Panc1 (cell line): ENCODE measurements around the gene UGT1A10.

Source experiments
- POLR2AphosphoS5 ChIP-seq: IDR thresholded peaks from 2 replicates; pipeline ENCODE4 v1.6.1; 2012; ENCODE audit warnings: mild to moderate bottlenecking, low read depth, low read length, moderate library complexity
- SIN3A ChIP-seq: IDR thresholded peaks from 2 replicates; pipeline ENCODE4 v1.6.1; 2012; ENCODE audit warnings: low read depth, mild to moderate bottlenecking, low read length, moderate library complexity, borderline replicate concordance; ENCODE audit not compliant: insufficient read depth
- TCF7L2 ChIP-seq: IDR thresholded peaks from 2 replicates; pipeline ENCODE4 v1.6.1; 2011; ENCODE audit warnings: mild to moderate bottlenecking, low read depth, low read length, inconsistent platforms
- TF ChIP-seq, protein P1 (sequence below): fragments of 450-650 bp; IDR thresholded peaks from 2 replicates; pipeline ENCODE4 v1.5.1; 2017; ENCODE audit warnings: mild to moderate bottlenecking
- TF ChIP-seq, protein P2 (sequence below), 2 experiments: IDR thresholded peaks; 2 replicates each; pipeline ENCODE4 v1.6.1; 2011 to 2012; ENCODE audit warnings: low read depth in 2 of 2, control low read depth in 1 of 2, low read length in 1 of 2, mild to moderate bottlenecking in 1 of 2, moderate library complexity in 1 of 2; ENCODE audit not compliant: insufficient read depth in 1 of 2

DNA sequence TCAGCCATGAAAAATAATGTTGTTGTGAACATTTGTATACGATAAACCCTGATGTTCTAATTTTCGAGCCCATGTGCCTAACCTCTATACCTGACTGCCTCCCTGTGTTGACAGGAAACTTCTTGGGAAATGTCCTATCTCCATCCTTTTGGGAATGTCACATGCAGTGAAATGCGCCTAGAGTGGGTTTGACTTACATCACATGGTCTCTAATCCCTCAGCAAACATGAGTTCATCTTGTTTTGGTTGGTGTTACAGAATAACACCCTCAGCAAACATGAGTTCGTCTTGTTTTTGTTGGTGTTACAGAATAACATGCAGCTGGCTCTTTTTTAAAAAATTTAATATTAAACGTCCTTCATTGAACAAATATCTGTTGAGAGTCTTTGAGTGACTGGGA, 52.1 kb downstream of the UGT1A10 start:
- TF ChIP-seq POLR2AphosphoS5 (no peak), TCF7L2 (no peak), SIN3A (no peak)
- TF ChIP-seq, protein P1, sequence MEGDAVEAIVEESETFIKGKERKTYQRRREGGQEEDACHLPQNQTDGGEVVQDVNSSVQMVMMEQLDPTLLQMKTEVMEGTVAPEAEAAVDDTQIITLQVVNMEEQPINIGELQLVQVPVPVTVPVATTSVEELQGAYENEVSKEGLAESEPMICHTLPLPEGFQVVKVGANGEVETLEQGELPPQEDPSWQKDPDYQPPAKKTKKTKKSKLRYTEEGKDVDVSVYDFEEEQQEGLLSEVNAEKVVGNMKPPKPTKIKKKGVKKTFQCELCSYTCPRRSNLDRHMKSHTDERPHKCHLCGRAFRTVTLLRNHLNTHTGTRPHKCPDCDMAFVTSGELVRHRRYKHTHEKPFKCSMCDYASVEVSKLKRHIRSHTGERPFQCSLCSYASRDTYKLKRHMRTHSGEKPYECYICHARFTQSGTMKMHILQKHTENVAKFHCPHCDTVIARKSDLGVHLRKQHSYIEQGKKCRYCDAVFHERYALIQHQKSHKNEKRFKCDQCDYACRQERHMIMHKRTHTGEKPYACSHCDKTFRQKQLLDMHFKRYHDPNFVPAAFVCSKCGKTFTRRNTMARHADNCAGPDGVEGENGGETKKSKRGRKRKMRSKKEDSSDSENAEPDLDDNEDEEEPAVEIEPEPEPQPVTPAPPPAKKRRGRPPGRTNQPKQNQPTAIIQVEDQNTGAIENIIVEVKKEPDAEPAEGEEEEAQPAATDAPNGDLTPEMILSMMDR: no peak
- TF ChIP-seq, protein P2, sequence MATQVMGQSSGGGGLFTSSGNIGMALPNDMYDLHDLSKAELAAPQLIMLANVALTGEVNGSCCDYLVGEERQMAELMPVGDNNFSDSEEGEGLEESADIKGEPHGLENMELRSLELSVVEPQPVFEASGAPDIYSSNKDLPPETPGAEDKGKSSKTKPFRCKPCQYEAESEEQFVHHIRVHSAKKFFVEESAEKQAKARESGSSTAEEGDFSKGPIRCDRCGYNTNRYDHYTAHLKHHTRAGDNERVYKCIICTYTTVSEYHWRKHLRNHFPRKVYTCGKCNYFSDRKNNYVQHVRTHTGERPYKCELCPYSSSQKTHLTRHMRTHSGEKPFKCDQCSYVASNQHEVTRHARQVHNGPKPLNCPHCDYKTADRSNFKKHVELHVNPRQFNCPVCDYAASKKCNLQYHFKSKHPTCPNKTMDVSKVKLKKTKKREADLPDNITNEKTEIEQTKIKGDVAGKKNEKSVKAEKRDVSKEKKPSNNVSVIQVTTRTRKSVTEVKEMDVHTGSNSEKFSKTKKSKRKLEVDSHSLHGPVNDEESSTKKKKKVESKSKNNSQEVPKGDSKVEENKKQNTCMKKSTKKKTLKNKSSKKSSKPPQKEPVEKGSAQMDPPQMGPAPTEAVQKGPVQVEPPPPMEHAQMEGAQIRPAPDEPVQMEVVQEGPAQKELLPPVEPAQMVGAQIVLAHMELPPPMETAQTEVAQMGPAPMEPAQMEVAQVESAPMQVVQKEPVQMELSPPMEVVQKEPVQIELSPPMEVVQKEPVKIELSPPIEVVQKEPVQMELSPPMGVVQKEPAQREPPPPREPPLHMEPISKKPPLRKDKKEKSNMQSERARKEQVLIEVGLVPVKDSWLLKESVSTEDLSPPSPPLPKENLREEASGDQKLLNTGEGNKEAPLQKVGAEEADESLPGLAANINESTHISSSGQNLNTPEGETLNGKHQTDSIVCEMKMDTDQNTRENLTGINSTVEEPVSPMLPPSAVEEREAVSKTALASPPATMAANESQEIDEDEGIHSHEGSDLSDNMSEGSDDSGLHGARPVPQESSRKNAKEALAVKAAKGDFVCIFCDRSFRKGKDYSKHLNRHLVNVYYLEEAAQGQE (IDR thresholded peaks at IDR 0.05; ENCODE audit: insufficient read depth in 1 of 2, low read depth in 2 of 2, low read length in 1 of 2): no peak
